GM18867 (cell line): ENCODE data around the gene TKT.
"Not testable (repeated sequence)": the region's sequence is repeated elsewhere in the genome, so short reads cannot be mapped to it uniquely, and the experiment has no call there.

ENCODE experiments used
- ATAC-seq: cut with Tn5 transposase; IDR thresholded peaks from one replicate; pipeline ENCODE4 v1.9.1; 2021; ENCODE audit warnings: mild to moderate bottlenecking, moderate library complexity; ENCODE audit not compliant: unreplicated experiment

The TKT gene

DNA sequence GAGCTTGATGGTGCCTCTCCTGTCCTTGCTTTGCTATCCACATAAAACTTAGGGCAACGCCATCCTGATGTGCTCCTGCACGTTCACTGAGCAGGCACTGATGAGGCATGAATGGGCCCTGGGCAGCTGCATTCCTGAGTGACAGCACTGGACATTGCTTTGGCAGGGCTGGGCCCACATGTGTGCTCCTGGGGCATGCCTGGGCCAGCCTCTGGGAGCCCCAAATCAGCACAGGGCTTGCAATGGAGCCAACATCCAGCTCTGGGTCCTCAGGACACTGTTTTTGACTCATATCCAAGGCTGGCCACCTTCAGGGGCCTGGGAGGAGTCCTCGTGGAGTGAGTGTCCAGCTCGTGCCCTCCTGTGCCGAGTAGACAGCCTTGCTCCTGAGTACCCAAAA, 5.9 kb upstream of the TKT start:
- ATAC-seq: no peak

DNA sequence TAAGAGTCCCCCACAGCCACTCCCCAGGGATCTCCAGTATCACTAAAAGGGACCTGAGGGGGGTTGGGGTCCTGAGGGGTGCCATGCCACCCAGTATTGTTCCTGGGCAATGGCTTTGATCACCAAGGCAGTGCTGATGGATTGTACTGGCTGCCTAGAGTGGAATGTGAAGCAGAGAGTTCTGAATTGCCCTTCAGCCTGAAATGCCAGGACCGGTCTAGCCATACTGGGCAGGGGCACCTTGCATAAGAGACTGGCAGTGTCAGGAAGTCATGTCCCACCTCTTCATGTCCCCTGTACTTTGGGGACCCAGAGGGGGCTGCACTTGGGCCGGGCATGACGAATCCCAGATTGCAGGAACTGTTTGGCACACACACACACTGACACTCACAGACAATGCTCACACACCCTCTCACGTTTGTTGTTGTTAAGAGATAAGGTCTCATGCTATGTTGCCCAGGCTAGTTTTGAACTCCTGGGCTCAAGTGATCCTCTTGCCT, 4.5 kb upstream of the TKT start:
- ATAC-seq: no peak

DNA sequence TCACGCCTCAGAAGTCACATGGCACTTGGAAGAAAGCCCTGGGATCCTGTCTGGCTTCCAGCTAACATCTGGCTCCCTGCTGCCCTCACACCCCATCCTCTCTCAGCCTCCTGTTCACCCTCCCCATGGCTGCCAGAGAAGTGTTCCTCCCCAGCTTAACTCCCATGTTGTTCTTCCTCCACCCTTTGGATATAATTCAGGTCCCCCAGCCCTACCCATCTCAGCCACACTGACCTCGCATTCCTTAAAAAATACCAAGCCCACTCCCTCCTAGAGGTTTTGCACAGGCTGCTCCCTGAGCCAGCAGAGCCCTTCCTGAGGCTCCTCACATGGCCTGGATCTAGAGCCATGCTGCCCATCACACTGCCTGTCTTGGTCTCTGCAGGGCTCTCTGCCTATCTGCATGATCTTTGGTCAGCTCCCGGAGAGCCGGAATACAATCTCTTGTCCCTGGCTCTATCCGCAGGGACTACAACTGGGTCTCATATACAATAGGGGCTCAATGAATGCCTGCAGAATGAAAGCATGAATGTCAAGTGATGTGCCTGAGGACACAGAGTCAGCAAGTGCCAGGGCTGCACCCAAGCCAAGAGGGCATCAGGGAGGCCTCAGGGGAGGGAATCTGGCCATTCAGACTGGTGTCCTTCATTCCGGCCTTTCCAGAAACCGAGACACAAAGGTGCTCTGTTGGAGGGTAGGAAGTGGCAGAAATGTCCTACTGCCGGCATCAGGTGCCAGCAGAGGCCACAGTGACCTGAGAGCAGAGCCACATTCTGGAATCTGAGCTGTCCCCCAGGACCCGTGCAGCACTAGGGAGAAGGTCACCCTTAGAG, 3.8 kb upstream of the TKT start:
- no peak for ATAC-seq

DNA sequence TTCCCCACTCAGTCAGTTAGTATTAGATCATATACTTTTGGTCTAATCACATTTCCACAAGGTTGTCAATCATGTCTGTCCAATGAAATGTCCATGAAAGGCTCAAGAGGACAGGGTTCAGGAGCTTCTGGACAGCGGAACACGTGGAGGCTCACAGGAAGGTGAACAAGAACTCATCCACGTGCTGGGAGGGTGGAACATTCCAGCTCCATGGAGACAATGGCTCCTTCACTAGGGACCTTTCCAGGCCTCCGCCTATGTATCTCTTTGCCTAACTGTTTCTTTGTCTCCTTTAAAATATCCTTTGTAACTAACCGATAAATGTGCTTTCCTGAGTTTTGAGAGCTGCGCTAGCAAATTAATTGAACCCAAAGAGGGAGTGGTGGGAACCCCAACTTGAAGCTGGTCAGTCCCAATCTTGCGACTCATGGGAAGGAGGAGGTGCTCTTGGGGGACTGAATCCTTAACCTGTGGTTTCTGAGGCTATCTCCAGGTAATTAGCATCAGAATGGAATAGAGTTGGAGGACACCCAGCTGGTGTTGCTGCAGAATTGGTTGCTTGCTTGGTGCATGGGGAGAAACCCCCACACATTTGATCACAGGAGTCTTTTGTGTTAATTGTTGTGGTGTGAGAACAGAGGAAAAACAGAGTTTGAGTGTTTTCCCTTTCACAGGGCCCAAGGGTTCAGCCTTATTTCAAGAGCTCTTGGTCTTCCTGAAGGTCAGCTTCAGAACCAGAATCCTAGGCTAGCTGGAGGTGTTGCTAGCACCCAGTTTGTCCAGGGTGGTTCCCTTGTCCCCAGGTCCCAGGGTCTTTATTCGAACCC, 3.0 kb upstream of the TKT start:
- ATAC-seq: no peak

DNA sequence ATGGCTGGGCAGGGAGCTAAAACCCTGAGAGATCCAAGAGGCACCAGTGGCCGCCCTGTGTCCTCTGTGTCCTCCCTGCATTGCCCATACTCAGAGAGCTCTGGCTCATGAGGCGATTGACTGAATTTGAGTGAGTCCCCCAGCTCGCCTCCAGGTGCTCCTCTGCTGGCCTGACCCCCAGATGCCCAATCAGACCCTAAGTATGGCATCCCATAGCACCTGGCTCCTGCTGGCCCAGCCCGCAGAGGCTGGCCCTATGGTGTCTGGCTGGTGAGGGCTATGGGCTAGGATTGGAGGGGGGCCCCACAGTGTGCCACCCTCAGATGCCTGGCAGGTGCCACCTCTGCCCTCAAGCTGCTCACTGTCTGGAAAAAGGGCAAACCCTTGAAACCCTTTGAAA, 1.6 kb upstream of the TKT start:
- no peak for ATAC-seq

DNA sequence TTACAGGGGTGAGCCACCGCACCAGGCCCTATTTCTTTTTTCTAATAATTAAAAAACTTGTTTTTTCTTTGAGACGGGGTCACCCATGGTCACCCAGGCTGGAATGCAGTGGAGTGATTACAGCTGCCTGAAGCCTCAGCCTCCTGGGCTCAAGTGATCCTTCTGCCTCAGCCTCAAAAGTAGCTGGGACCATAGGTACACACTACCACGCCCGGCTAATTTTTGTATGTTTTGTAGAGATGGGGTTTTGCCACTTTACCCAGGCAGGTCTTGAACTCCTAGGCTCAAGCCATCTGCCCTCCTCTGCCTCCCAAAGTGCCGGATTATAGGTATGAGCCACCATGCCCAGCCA, 858 bp upstream of the TKT start:
- no peak for ATAC-seq

DNA sequence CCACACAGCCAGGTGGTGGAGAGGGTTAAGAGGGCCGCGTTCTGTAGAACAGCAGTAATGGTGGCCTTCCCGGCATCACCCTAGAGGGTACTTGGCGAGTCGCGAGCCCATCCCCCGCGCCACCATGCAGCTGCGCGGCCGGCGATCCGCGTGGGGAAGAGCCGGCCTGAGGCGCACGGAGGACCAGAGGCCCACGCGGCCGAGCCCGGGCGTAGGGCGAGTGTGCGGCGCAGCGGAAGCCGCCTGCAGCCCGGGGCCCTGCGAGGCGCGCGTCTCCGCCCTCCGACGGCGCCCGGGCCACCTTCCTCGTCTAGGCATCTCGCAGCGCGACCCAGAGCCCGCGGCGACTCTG, 423 bp downstream of the TKT start:
- peak; percentile 44 for ATAC-seq

DNA sequence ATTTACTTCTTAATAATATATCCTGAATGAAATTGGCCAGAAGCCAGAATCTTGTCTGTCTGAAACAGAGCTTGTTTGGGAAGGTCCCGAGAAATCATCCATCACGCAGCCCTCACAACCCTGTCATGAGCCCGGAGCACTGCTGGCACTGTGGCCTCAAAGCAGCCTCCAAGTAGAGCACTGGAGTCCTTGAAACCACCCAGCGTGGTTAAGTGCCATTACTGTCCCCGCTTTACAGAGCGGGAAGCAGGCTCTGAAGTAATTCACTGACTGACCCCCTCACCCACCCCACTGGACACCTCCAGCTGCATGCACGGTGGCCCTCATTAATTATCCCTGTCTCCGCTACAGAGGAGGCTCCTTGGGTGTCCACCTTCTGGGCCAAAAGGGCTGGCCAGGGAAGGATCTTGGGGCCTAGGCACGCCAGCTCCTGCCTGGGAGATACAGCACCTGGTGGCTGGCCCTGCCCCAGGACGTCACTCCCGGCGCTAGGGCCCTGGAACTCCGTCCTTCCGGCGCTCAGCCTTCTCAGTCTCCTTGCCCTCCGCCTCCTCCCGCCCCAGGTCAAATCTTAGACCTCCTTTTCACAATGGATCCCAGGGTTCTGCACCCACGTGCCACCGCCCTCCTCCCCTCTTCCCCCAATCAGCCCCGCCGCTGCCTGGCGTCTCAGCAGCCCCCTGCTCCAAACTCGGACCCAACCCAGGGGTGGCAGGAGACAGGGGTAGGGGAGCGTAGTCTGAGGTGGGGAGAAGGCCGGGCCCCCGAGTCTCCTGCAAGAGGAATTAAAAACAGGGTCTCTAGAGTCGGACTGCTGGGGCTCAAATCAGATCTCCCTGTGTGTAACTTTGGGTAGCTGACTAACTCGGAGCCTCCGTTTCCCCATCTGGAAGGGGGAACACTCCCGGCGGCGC, 1.1 kb downstream of the TKT start:
- ATAC-seq: peak; percentile 42

DNA sequence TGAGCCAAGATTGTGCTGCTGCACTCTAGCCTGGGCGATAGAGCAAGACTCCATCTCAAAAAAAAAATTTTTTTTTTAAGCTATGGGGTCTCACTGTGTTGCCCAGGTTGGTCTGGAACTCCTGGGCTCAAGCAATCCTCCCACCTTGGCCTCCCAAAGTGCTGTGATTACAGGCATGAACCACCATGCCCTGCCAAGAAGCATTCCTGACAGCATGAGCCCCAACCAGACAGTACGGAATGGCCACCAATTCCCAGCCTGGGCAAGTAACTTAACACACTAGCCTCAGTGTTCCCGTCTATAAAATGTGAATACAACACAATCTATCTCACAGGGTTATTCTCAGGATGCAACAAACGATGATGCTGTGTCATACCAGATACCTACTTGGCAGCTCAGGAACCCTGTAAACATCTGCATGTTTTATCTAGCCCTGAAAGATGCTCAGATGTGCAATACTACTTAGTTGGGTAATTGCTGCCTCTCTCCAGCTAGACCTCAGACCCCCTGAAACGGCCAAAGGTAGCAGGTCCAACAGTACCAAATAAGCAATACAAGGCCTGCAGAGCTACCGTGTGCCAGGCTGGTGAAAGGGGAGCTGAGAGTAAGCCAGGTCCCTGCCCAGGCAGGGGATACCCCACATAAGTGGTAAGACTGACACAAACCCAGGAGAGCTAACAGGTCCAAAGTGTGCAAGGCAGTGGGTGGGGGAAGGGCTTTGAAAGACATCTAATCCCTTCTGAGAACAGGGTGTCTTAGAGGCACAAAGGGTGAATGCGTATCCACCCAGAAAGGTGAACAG, 1.9 kb downstream of the TKT start:
- ATAC-seq: no peak

DNA sequence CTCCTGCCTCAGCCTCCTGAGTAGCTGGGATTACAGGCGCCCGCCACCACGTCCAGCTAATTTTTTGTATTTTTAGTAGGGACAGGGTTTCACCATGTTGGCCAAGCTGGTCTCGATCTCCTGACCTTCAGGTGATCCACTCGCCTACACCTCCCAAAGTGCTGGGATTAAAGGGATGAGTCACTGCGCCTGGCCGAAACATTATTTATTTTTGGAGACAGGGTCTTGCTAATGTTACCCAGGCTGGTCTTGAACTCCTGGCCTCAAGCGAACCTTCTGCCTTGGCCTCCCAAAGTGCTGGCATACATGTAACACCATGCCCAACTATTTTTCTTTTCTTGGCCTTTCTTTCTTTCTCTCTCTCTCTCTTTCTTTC, 2.9 kb downstream of the TKT start:
- not testable (repeated sequence) for ATAC-seq

DNA sequence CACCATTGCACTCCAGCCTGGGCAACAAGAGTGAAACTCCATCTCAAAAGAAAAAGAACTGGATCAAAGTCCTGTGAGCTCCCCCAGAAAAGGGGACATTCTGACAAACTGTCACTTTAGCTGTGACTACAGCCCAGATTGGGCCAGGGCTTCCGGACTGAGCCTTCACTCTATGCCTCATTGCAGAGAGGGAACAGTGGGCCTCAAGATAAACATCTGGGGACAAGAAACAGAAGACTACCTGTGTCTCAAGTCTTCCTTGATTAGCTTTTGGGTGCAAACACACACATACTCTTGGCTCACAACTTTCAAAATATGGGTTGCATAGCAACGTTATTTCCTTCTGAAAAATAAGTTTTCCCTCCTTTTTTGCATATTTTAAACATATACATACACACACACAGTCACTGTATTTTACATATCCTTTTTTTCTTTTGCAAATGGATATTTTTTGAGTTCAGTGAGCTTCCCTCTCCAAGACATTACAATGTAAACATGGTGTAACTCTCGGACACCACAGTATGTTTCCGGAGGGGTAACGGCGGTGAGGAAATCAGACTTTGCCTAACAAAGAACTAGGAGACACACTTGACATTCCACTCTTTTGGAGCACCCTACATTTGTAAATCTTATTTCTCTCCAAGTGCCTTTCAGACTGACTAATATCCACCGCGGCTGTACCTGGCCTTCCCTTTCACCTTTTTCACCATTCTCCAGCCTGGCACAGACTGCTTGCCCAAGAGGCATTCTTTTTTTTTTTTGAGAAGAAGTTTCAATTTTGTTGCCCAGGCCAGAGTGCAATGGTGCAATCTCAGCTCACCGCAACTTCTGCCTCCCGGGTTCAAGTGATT, 3.5 kb downstream of the TKT start:
- no peak for ATAC-seq

DNA sequence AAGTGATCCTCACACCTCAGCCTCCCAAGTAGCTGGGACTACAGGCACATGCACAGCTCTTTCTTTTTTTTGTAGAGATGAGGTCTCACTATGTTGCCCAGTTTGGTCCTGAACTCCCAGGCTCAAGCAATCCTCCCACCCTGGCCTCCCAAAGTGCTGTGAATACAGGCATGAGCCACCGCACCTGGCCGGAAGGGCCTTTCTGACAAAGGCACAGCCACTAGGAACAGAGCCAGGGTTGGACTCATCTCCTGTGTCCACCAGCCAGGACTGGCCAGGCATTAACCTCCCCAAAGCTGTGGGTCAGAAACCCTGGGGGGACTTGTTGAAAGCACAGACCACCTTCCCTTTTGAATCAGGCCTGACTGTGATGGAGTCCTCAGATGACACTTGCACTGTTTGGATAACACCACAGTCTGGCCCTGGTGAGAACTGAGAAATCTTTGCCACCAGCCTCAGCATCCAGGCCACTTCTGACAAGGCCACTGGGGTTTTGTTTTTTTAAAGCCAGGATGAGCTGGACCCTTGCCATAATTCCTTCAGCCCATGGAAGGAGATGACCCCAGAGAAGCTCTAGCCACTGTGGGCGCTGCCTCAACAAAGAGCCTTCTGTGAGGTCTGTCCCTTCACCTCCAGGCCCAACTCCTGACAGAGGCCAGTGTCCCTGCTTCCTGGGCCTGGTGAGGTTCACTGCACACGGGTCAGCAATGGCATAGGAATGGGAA, 4.8 kb downstream of the TKT start:
- ATAC-seq: no peak

DNA sequence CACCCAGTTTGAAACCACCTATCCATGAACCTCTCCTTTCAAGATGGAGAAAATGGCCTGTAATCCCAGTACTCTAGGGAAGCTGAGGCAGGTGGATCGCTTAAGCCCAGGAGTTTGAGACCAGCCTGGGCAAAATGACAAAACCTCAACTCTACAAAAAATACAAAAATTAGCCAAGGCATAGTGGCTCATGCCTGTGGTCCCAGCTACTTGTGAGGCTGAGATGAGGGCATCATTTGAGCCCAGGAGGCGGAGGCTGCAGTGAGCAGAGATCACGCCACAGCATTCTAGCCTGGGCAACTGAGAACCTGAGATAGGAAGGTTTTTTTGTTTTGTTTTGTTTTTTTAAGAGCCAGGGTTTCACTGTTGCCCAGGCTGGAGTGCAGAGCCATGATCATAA, 5.4 kb downstream of the TKT start:
- no peak for ATAC-seq

DNA sequence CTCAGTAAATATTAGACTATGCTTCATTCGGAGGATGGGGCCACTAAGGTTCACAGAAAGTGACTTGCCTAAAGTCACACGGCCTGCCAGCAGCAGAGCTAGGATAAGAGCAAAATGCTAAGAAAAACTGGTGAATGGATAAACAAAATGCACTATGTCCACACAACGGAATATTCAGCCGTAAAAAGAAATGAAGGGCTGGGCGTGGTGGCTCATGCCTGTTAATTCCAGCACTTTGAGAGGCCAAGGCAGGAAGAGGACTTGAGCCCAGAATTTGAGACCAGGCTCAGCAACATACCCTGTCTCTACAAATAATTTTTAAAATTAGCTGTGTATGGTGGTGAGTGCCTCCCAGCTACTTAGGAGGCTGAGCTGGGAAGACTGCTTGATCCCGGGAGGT, 7.7 kb downstream of the TKT start:
- ATAC-seq: no peak

DNA sequence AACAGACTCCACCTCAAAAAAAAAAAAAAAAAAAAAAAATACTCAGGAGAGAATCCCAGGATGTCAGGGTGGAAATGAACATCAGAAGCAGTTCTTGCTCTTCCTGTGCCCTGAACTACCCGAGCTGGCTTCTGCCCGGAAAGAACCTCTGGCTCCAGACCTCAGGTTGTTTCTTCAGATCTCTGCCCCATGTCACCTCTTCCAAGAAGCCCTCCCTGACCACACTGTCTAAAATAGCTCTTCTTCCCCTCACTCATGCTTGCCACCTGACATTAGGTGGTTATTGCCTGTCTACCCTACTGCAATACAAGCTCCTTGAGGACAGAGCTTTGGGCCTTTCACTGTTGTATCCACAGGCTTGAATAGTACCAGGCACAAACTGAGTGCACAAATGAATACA, 8.2 kb downstream of the TKT start:
- no peak for ATAC-seq

DNA sequence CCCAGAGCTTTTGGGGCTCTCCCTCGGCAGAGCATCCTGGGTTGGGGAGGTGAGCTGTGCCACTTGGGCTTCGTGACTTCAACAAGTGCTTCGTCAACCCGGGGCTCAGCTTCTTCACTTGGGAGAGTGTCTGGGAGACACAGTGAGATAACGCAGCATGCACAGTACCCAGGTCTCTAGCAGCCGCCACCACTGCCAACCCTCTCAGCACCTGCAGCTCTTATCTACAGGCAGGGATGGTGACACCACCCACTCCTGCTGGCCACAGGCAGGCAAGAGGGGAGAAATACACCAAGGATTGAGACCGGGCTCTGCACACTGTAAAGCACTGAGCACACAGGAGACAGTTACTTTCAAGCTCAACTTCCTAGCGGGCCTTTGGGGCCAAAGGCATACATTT, 11.6 kb downstream of the TKT start:
- no peak for ATAC-seq

DNA sequence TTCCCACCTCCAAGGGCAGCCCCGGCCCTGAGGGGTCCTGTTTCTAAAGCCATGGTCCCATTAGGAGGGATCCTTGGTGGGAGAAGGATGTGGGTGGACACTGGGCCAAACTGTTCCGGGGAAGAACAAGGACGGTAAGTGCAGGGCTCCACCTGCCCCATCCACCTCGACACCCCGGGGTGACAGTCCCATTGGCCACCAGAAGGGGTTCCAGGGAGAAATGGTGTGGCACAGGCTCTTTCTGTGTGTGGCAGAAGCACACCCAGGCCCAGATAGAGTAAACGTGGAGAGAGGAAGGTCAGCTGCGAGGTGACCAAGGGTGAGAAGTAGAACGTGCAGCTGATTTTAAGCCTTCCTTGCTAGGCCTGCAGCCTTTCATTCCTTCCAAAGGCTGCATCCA, 12.0 kb downstream of the TKT start:
- no peak for ATAC-seq

DNA sequence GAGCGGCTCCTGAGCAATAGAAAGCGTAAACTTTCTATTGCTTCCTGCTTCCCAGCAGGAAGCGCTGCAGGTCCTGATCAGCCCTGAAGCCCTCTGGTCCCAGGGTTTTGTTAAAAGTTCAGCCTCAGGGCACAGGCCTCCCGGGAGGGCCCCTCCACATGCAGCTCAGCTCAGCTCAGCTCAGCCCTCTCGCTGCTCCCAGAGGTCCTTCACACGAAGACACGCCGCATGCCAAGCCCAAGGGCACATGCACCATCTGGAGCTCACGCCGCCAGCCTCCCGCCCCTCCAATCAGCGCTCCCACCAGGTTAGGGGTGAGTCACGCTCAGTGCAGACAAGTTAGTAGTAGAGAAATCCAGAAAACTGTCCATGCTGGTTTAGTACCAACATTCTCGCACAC, 12.7 kb downstream of the TKT start:
- ATAC-seq: no peak

DNA sequence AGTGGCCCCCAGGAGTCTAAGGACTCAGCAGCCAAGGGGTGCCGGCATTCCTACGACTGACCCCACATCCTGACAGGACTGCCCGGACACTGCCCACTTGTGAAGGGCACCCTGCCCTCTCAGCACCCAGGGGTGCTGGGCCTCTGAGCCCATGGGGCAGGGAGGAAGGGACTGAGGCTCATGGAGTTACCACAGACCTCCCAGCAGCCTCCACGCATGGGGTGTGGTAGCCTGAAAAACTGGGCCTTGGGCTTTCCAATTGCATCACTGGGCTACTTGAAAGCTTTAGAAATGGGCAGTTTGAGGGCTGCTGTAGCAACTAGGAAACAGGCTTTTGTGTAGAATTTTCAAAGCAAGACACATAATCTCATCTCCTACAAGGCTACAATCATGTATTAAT, 13.2 kb downstream of the TKT start:
- ATAC-seq: no peak
